Cardiac muscle cell (in vitro differentiated cells and primary cell): ENCODE results near the gene SLC2A9. TPM values are rescaled to one million over a fixed set of nuclear protein-coding genes. Genes with fewer than 3 reads are reported as not detected.

Experiments used
- DNase-seq, 2 donors: peaks; one replicate each; pipeline versions ENCODE4 v3.0.0 to v3.0.0-alpha.2; 2010 to 2017; ENCODE audit warnings: low read depth in 1 of 2, low spot score in 1 of 2
- H3K27ac ChIP-seq: fragments of 200-600 bp; sonication (generic); 2 replicates; pipeline ENCODE4 v1.5.1; 2016
- H3K27me3 ChIP-seq: fragments of 200-600 bp; sonication (generic); 2 replicates; pipeline ENCODE4 v1.6.0; 2016; ENCODE audit warnings: control low read depth
- H3K36me3 ChIP-seq: fragments of 200-600 bp; sonication (generic); 2 replicates; pipeline ENCODE4 v1.5.1; 2016; ENCODE audit warnings: control low read depth
- H3K4me1 ChIP-seq: fragments of 200-600 bp; sonication (generic); 2 replicates; pipeline ENCODE4 v1.8.1; 2017; ENCODE audit warnings: low read depth, mild to moderate bottlenecking, mixed run types
- H3K4me3 ChIP-seq: fragments of 200-600 bp; sonication (generic); 2 replicates; pipeline ENCODE4 v1.5.1; 2016; ENCODE audit warnings: mild to moderate bottlenecking
- H3K9me3 ChIP-seq: fragments of 200-600 bp; sonication (generic); 2 replicates; pipeline ENCODE4 v1.5.1; 2017; ENCODE audit warnings: low read depth, mild to moderate bottlenecking, control low read depth
- polyA plus RNA-seq: library from polyadenylated mRNA; unstranded; fragments of >200 nt; fragmentation: Nextera tagmentation; extraction: Ambion mirVana; gene quantifications from 2 replicates; pipeline ENCODE4 v1.2.1, GENCODE V29; 2016
- total RNA-seq: library from RNA; depleted of rRNA; stranded (reverse); fragments of >200 nt; gene quantifications from 2 replicates; pipeline ENCODE4 v1.2.3, GENCODE V29; 2016
- TF ChIP-seq, protein P1 (sequence below): IDR thresholded peaks from 2 replicates; pipeline ENCODE4 v1.5.1; 2012; ENCODE audit warnings: low read depth, mild to moderate bottlenecking, low read length

The SLC2A9 gene
- total and polyA plus RNA-seq, 2 experiments from 2014 or later = 0.42 to 1.1 TPM

DNA sequence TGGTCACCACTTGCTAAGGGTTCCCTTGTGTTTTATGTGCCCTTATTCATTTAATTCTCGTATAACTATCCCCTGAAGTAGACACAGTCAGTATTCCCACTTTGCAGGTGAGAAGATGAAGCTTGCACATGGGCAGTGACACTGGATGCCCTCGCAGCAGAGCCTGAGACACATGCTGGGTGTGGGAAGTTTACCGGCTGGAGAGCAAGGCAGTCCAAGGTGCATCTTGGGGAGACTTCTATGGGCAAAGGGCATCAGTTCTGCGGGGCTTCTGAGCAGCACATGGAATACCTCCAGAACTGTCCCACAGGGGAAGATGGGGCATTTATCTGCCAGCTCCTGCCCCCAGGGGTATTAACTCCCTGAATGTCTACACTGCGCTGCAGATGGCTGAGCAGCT is 92.2 kb downstream of the SLC2A9 start:
- H3K36me3 ChIP-seq = no peaks in the 10 kb centered on the region
- H3K27me3 ChIP-seq = no peaks in the 10 kb centered on the region
- H3K4me3 ChIP-seq = no peak overlapping the region
- H3K9me3 ChIP-seq = no peaks in the 10 kb centered on the region
- no peaks in the 10 kb centered on the region for H3K4me1 ChIP-seq
- DNase-seq = no peak
- H3K27ac ChIP-seq = no peak overlapping the region
- TF ChIP-seq, protein P1, sequence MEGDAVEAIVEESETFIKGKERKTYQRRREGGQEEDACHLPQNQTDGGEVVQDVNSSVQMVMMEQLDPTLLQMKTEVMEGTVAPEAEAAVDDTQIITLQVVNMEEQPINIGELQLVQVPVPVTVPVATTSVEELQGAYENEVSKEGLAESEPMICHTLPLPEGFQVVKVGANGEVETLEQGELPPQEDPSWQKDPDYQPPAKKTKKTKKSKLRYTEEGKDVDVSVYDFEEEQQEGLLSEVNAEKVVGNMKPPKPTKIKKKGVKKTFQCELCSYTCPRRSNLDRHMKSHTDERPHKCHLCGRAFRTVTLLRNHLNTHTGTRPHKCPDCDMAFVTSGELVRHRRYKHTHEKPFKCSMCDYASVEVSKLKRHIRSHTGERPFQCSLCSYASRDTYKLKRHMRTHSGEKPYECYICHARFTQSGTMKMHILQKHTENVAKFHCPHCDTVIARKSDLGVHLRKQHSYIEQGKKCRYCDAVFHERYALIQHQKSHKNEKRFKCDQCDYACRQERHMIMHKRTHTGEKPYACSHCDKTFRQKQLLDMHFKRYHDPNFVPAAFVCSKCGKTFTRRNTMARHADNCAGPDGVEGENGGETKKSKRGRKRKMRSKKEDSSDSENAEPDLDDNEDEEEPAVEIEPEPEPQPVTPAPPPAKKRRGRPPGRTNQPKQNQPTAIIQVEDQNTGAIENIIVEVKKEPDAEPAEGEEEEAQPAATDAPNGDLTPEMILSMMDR = no peak

DNA sequence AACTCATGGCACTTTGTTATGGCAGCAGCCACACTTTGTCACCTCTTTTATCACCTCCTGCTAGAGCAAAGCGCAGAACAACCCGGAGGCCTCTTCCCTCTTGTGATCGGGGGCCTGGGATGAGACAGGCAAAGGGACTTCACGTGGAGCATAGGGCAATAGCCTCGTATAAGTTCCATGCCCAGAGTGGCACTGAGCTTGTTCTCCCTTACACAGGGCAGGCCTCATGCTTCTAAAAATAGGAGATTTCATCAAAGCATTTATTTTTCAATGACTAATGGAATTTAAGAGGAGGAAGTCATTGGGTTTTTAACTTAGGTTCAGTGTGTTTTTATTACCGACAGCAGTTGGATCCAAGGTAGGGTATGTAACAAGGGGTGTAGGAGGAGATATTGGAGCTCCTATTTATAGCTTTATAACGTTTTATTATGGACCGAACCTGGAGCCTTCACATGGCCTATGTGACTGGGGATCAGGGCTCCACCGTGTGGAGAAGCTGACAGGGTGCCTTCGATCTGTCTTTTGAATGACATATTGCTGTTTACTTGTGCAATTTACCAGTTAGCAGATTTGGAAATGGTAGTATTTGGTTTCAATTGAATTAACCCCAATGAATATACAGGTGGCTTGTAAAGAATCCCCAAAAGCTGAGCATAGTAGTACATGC is 93.8 kb downstream of the SLC2A9 start:
- H3K36me3 ChIP-seq = no peaks in the 10 kb centered on the region
- H3K27me3 ChIP-seq = no peaks in the 10 kb centered on the region
- no peak overlapping the region for H3K27ac ChIP-seq
- H3K4me1 ChIP-seq = no peaks in the 10 kb centered on the region
- no peak for DNase-seq
- TF ChIP-seq, protein P1 = no peak
- H3K9me3 ChIP-seq = no peaks in the 10 kb centered on the region
- H3K4me3 ChIP-seq = no peak overlapping the region

DNA sequence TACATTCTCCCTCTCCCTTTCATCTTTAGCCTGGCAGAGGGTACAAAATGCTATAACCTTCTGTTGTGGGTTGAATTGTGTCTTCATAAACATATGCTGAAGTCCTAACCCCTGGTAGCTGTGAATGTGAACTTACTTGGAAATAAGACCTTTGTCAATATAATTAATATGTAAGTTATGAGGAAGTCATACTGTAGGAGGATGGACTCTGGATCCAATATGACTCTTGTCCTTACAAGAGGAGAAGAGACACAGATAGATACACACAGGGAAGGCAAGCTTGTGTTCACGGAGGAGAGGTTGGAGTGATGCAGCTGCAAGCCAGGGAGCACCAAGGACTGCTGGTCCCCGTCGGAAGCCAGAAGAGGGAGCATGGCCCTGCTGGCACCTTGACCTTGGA is 94.7 kb downstream of the SLC2A9 start:
- Histone ChIP-seq H3K9me3 (no peaks in the 10 kb centered on the region), H3K27ac (no peak overlapping the region), H3K36me3 (no peaks in the 10 kb centered on the region), H3K4me3 (no peak overlapping the region), H3K4me1 (no peaks in the 10 kb centered on the region), H3K27me3 (no peaks in the 10 kb centered on the region)
- TF ChIP-seq, protein P1 = no peak
- no peak for DNase-seq

DNA sequence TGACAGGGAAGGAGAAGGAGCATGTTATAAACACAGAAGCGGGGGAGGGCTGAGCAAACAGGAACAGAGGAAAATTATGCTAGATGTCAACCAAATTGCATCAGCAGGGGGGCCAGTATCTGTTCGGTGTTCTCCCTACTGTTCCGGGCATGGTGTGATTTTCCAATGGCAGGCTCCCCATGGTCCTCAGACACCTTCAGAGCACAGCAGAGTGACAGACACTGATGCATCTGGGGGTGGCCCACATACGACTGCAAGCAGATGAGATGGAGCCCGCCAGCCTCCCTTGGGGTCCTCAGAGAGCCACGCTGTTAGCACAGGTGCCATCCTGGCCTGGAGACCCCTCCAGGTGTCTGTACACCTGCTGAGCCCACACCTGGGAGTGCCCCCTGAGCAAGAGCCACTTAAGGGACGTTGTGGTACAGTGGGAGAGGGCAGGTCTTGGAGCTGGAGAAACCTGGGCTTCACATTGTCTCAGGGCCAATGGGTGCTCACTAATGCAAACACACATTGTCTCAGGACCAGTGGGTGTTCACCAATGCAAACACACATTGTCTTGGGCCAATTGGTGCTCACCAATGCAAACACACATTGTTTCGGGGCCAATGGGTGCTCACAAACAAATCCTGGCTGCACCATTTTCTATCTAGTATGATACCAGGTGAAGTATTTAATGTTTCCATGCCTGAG is 95.4 kb downstream of the SLC2A9 start:
- Histone ChIP-seq H3K36me3 (no peaks in the 10 kb centered on the region), H3K27ac (no peak overlapping the region), H3K4me3 (no peak overlapping the region), H3K4me1 (no peaks in the 10 kb centered on the region), H3K9me3 (no peaks in the 10 kb centered on the region), H3K27me3 (no peaks in the 10 kb centered on the region)
- TF ChIP-seq, protein P1 = no peak
- DNase-seq = no peak

DNA sequence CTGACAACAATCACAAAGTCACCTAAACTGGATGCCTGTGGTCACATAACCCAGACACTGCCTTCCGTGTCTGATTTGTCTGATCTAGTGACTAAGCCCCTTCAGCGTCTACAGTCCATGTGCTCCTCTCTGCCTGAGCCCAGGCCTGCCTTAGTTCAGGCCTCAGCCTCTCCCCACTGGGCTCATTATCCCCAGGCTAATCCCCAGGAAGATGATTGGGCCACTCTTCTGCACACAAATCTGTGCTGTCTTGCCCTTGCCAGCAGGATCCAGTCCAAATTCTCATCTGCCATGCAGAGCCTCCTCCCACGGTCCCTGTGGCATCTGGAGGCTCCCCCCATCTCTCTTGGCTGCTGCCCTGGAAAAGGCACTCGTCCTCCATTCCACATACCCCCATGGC is 96.5 kb downstream of the SLC2A9 start:
- peak in 1 of 2 donors; percentile 15 for DNase-seq
- H3K4me3 ChIP-seq = no peak overlapping the region
- H3K36me3 ChIP-seq = no peaks in the 10 kb centered on the region
- no peaks in the 10 kb centered on the region for H3K9me3 ChIP-seq
- peaks cover 1% of the 10 kb centered on the region for H3K4me1 ChIP-seq
- TF ChIP-seq, protein P1 = no peak
- H3K27ac ChIP-seq = no peak overlapping the region
- no peaks in the 10 kb centered on the region for H3K27me3 ChIP-seq
